Activated CD4-positive, alpha-beta T cell treated with anti-CD3 and anti-CD28 coated beads, Interleukin-2, amount 50 U/mL, for 48 hours (primary cell): ENCODE results near the gene ERCC6L2.

Source experiments
- DNase-seq, 2 experiments: peaks; one replicate each; pipeline ENCODE4 v3.0.0-alpha.2; 2020

ERCC6L2 gene

DNA sequence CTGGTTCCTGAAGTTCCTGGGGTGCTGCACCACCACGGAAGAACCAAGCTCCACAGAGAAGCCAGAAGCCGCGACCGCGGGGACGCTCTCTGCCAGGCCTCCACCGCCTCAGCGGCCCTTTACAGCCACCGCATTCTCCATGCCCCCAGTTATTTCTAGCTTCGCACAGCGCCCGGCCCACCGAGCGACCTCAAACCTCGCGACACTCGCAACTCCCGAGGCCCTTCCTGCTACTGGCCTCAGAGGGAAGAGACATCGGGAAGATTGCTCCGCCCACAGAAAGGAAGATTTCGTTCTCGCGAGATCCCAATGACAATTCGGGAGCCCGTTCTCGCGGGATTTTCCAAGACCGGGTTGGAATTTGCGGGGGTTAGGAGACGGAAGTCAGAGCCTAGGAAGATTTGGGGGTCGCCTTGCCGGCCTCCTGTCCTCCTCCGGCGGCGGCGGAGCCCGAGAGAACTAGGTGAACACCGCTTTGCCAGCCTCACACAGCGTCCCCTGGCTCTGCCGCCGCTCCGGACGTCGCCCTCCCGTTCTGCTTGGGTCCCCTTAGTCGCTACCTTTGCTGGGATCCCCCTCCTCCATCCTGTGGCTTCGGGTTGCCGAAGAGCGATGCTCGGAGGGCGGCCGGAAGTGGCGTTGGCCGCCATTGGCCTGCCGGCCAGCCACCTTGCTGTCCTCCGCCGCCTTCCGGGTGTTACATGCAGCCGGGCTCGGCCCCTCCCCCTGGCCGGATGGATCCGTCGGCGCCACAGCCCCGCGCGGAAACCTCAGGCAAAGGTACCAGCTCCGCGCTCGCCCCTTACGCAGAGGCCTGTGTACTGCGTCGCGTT, at the start of gene ERCC6L2:
TSS of gene ERCC6L2 (plus strand) at position 387 of the 833 bp plus-strand sequence. CDS start at position 735, 348 bp downstream.
- DNase-seq = peak; percentile 93 to 95

- DNase-seq = no peak
These were observed 49.2 kb upstream of the ERCC6L2 start for GRCh38 chr9:95826183-95826838.

GRCh38 chr9:95830768-95831167, 44.7 kb upstream of the ERCC6L2 start:
- DNase-seq = no peak

DNA sequence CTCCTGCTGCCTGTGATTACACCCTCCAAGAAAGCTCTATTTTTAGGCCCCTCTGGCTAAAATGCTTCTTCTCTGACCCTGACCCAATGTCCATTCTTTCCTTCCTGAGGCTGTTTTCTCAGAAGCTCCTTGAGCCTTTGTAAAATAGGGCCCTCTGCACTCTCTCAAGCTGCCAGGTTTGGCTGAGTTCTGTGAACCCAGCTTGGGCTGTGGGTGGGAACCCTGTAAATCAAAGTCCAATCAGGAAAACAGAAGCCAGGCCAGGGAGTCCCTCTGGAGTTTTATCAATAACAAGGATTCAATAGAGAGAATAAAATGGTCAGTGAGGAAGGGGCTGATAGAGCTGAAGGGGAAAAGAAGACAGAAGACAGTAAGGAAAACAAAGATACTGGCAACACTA, 43.7 kb upstream of the ERCC6L2 start:
- DNase-seq = no peak

DNA sequence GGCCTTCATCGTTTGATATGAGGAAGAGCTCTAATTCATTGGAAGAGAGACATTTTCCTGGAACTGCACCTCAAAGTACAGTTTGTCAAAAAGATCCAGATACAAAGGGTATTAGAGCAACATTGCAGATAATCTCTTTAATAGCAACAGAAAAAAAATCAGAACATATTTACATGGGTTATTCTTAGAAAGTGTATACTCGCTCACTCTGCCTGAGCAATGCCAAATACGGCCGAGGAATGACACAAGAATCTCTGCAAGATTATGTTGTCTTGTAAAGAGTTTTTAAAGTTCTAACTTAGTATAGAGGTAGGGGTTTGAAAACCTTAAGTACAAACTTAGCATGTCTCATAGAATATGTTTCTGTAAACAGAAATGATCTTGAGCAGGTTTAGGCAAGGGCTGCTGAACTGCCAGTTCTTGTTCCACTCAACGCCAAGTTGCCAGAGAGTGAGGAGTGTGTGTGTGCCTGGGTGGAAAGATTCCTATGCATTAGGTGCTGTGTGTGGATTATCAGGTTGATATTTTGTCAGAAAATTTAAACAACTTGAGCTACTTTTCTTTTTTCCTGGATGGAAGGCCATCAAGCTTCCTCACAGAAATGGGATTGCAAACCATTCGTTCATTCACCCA, 41.8 kb upstream of the ERCC6L2 start:
- no peak for DNase-seq

- DNase-seq = no peak
These were observed 41.1 kb upstream of the ERCC6L2 start for GRCh38 chr9:95834281-95834907.

- DNase-seq = no peak
These were observed 40.1 kb upstream of the ERCC6L2 start for GRCh38 chr9:95835393-95835792.

DNA sequence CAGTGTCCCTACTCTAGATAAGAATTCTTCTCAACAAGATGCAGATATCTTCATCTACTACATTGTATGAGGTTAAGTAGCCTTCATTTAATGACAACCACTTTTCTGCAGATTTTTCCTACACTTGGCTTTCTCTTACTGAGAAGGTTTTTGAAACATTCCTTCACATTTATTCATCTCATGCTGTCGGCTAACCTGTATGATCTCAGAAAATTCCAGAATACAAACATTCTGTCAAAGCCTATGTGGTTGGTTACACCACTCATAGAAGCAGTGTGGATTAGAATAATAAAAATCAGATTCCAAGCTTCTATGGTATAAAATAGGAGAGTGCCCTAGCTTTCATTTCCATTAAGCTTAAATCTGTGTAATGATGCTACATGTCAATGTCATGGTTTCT, 39.4 kb upstream of the ERCC6L2 start:
- no peak for DNase-seq

DNA sequence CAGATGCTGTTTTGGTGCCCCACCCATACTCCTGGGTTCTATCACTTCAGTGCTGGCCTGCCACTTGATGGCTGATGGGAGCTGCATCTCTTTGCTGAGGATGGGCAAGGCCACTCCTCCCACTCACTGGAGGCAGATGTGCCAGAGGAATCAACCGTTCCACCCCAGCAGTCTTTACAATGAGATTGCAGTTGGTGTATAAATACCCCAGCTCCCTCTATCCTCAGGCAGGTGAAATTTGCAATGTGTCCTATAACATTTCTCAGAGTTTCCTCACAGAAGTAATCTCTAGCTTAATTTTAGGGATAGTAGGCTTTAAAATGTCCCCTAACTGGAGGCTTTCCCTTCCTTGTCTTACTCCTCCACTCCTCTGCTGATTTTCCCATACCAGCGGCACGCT, 36.5 kb upstream of the ERCC6L2 start:
- DNase-seq = no peak

GRCh38 chr9:95840074-95840473, 35.4 kb upstream of the ERCC6L2 start:
- DNase-seq = no peak

DNA sequence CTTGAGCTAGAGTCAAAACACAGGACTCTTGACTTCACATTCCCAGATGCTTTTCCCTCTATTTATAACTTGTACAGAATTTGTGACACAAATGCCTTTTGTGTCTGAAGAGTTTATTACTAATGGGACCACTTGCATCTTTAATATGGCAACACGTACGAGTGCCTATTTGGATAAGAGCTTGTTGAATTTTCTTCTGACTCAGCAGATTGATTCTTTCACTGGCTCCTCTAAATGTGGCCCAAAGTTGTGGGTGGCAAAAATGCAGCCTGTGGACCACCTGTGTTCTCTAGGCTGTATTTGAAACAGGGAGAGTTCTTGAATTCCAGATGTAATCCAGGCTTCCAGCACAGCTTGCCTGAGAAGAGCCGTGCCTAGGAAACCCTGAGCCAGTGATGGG, 34.1 kb upstream of the ERCC6L2 start:
- DNase-seq = no peak

DNA sequence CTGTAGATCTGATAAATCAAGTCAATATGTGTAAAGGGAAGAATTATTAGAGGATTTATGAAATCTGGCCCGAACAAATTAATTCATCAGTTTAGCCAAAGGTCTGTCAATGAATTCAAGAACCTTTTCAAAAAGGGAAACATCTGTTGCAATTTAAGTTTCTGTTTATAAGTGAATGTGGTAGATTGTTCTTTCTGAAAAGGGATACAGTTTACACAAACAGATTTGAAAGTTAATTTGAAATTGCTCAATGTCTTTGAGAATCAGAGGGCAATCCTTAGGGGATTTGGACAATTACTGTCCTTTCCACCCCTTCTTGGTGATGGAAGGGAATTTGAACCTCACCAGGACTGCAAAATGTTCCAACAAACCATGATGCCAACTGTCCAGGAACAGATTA, 29.7 kb upstream of the ERCC6L2 start:
- DNase-seq = no peak

GRCh38 chr9:95848764-95849163, 26.7 kb upstream of the ERCC6L2 start:
- no peak for DNase-seq

- DNase-seq = no peak
These were observed 23.1 kb upstream of the ERCC6L2 start for GRCh38 chr9:95852059-95853032.

GRCh38 chr9:95854386-95855020, 21.0 kb upstream of the ERCC6L2 start:
- no peak for DNase-seq

DNA sequence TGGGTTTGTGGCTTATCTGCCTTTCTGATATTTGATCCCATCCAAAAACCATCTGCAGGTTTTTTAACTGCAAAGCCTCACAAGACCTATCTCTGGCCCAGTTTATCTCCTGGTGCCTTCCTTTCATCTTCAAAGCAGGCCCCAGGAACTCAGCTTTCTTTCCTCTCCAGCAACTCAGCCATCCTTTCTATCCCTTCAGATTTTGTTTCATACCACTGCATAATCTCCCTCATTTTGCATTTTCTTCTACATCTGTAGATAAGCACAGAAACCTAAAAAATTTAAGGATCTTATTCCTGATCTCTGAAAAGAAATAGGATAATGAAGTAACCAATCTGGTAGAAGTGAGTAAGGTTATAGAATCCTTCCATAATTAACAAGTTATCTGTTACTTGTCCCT, 19.5 kb upstream of the ERCC6L2 start:
- DNase-seq = no peak

GRCh38 chr9:95857124-95857523, 18.4 kb upstream of the ERCC6L2 start:
- DNase-seq = no peak

- no peak for DNase-seq
These were observed 17.6 kb upstream of the ERCC6L2 start for GRCh38 chr9:95857896-95858295.

- no peak for DNase-seq
These were observed 13.1 kb upstream of the ERCC6L2 start for GRCh38 chr9:95862343-95862742.

DNA sequence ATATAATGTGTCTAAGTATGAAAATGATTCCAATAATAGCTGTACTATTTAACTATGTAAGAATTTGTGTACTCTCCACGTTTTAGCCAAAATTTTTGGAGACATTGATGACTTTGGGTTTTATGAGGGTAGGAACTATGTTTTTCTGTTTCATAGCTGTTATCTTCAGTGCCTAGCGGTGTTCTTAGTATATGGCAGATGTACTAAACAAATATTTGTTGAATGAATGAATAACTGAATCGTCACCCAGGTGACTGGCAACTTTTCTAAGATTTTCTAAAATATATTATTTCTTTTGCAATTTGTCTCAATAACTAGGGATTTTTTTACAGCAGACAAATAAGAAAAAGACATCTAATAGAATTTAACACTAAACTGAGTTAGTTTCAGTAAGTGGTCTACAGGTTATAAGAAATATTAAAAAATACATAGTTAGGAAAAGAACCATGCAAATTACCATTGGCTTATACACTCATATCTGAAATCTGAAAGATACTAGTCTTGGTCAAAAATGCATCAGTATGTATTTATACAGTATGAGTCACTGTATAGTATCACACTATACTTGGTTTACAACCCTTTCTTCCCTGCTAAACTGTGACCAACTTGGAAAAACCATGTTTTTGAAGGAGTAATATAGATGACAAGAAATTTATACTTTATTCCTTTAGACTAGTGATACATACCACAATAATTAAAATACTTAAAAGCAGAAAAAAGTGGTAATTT, 10.5 kb upstream of the ERCC6L2 start:
- no peak for DNase-seq

DNA sequence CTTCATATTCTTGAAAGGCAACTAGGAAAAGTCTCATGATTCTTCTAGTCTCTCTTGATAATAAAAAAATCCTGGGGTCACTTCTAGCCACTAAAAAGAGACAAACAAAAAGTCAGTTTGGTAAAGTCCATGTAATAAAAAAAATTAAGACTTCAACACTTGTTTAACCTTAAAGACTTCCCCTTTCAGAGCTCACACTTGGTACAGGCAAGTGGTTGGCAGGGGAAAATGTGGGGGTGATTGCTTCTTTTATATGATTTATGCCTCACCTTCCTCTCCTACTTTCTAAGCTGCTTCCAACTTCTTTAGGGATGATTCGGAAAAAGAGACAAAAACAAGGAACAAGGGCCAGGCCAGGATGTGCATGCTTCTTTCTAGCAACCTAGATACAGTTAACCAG, 5.1 kb upstream of the ERCC6L2 start:
- no peak for DNase-seq
